Retinal pigment epithelial cell (primary cell): ENCODE measurements around the gene ABRAXAS1.
"Not testable (repeated sequence)": the region's sequence is repeated elsewhere in the genome, so short reads cannot be mapped to it uniquely, and the experiment has no call there.

Source experiments
- DNase-seq: peaks from one replicate; pipeline ENCODE4 v3.0.0-alpha.2; 2010; ENCODE audit warnings: low read depth
- H3K4me3 ChIP-seq: 2 replicates; pipeline ENCODE4 v1.5.1; 2011; ENCODE audit warnings: mild to moderate bottlenecking, low read length, control low read depth, moderate library complexity
- TF ChIP-seq, protein P1 (sequence below): conservative IDR thresholded peaks from 2 replicates; pipeline ENCODE4 v1.5.1; 2011; ENCODE audit warnings: low read depth, low read length, control low read depth, inconsistent platforms

ABRAXAS1 gene

GRCh38 chr4:83504503-83504902 lies 19.6 kb upstream of the ABRAXAS1 start:
- DNase-seq: no peak
- H3K4me3 ChIP-seq: no peak overlapping the region
- TF ChIP-seq, protein P1, sequence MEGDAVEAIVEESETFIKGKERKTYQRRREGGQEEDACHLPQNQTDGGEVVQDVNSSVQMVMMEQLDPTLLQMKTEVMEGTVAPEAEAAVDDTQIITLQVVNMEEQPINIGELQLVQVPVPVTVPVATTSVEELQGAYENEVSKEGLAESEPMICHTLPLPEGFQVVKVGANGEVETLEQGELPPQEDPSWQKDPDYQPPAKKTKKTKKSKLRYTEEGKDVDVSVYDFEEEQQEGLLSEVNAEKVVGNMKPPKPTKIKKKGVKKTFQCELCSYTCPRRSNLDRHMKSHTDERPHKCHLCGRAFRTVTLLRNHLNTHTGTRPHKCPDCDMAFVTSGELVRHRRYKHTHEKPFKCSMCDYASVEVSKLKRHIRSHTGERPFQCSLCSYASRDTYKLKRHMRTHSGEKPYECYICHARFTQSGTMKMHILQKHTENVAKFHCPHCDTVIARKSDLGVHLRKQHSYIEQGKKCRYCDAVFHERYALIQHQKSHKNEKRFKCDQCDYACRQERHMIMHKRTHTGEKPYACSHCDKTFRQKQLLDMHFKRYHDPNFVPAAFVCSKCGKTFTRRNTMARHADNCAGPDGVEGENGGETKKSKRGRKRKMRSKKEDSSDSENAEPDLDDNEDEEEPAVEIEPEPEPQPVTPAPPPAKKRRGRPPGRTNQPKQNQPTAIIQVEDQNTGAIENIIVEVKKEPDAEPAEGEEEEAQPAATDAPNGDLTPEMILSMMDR: no peak

DNA sequence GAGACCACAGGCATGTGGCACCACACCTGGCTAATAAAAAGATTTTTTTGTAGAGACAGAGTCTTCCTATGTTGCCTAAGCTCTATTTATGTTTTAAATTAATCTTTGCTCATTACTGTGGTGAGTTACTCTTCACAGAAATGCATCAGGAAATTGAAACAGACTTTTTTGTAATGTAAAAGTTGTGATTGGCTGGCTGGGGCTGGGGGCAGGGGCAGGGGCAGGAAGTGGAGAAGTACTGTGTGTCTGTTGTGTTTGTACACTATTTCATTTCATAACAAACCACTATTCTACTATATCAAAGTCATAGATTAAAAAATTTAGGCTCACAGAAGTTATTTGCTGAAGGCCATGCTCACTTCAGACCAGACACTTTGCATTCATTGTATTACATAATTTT lies 19.1 kb upstream of the ABRAXAS1 start:
- no peak overlapping the region for H3K4me3 ChIP-seq
- TF ChIP-seq, protein P1: no peak
- DNase-seq: no peak

GRCh38 chr4:83501671-83502070 lies 16.8 kb upstream of the ABRAXAS1 start:
- not testable (repeated sequence) for DNase-seq, H3K4me3 ChIP-seq

DNA sequence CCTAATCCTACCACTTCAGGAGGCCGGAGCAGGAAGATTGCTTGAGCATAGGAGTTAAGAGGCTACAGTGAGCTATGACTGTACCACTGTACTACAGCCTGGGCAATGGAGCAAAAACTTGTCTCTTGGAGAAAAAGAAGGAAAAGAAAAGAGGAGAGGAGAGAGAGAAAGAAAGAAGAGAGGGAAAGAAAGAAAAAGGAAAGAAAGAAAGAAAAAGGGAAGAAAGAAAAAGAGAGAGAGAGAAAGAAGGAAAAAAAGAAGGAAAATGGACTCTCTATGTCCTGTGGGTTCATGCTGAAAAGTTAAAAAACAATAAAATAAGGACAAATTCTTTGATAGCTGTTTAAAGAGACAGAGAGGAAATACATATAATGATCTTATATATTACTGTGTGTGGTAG lies 13.3 kb upstream of the ABRAXAS1 start:
- TF ChIP-seq, protein P1: no peak
- no peak overlapping the region for H3K4me3 ChIP-seq
- no peak for DNase-seq

- DNase-seq, H3K4me3 ChIP-seq: not testable (repeated sequence)
Observed at GRCh38 chr4:83496085-83496917, 11.4 kb upstream of the ABRAXAS1 start.

DNA sequence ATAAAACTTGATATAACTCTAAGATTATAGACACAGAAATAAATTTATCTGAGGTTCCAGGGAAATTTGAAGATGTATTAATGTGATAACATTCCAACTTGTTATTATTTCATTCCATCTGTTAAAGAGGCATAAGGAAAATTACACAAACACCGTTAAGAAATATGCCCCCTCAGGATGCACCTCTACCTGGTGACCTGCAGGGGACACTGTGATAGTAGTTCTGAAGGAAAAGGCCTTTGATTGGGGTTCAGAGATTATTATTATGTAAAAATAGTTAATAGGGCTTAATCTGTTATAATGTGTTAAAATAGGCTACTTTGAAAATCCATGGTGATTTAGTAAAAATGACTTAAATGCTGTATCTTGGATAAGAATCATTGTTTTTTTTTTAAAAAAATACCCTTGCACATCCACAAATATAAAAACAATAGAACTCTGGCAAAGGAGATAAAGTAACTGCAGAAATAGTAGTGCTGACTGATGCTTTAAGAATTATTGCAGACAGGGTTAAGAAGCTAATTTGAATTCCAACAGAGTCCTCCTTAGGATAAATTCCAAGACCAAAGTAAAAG lies 6.1 kb upstream of the ABRAXAS1 start:
- H3K4me3 ChIP-seq: no peak overlapping the region
- TF ChIP-seq, protein P1: peak; percentile 94
- peak; percentile 71 for DNase-seq

GRCh38 chr4:83489711-83490326 lies 4.9 kb upstream of the ABRAXAS1 start:
- DNase-seq: no peak
- no peak overlapping the region for H3K4me3 ChIP-seq
- TF ChIP-seq, protein P1: no peak
